Karpas-422 (cell line): Measurements from ENCODE around the gene RNGTT. TPM values are rescaled to one million over a fixed set of nuclear protein-coding genes. Genes with fewer than 3 reads are reported as not detected.

Experiments used
- DNase-seq: peaks from one replicate; pipeline ENCODE4 v3.0.0-alpha.2; 2015
- H2AFZ ChIP-seq: fragments of 200-600 bp; sonication (generic); 2 replicates; pipeline ENCODE4 v1.6.1; 2014; ENCODE audit warnings: antibody characterized with exemption, low read length, mixed read lengths
- H3K27ac ChIP-seq: fragments of 200-600 bp; sonication (generic); 2 replicates; pipeline ENCODE4 v1.5.1; 2014; ENCODE audit warnings: mild to moderate bottlenecking, low read length, moderate library complexity
- H3K27me3 ChIP-seq: fragments of 200-600 bp; sonication (generic); 2 replicates; pipeline ENCODE4 v1.6.1; 2014; ENCODE audit warnings: low read length, mixed read lengths
- H3K36me3 ChIP-seq: fragments of 200-600 bp; sonication (generic); 2 replicates; pipeline ENCODE4 v1.6.1; 2014; ENCODE audit warnings: low read length, mixed read lengths; ENCODE audit not compliant: insufficient read depth
- H3K4me1 ChIP-seq: fragments of 200-600 bp; sonication (generic); 2 replicates; pipeline ENCODE4 v1.6.1; 2014; ENCODE audit warnings: mild to moderate bottlenecking, low read length, mixed read lengths
- H3K4me2 ChIP-seq: fragments of 200-600 bp; sonication (generic); 2 replicates; pipeline ENCODE4 v1.6.1; 2014; ENCODE audit warnings: low read length, low read depth, mild to moderate bottlenecking; ENCODE audit not compliant: poor library complexity, severe bottlenecking
- H3K4me3 ChIP-seq: fragments of 200-600 bp; sonication (generic); 2 replicates; pipeline ENCODE4 v1.5.1; 2014; ENCODE audit warnings: mild to moderate bottlenecking, antibody characterized with exemption, low read length, mixed read lengths
- H3K79me2 ChIP-seq: fragments of 200-600 bp; sonication (generic); 2 replicates; pipeline ENCODE4 v1.6.1; 2014; ENCODE audit warnings: mild to moderate bottlenecking, low read length, mixed read lengths
- H3K9ac ChIP-seq: fragments of 200-600 bp; sonication (generic); 2 replicates; pipeline ENCODE4 v1.6.0; 2014; ENCODE audit warnings: low read length
- H3K9me2 ChIP-seq: fragments of 200-600 bp; sonication (generic), shearing (Covaris generic); replicated peaks from 2 replicates; pipeline ENCODE4 v1.6.0; 2014; ENCODE audit warnings: mild to moderate bottlenecking, low read length, moderate library complexity; ENCODE audit not compliant: insufficient read depth
- H3K9me3 ChIP-seq: fragments of 300-700, 200-600 bp; sonication (generic); 2 replicates; pipeline ENCODE4 v1.6.1; 2014; ENCODE audit warnings: low read length, mixed read lengths
- H4K20me1 ChIP-seq: fragments of 200-600 bp; sonication (generic); 2 replicates; pipeline ENCODE4 v1.6.1; 2014; ENCODE audit warnings: mild to moderate bottlenecking, antibody characterized with exemption, low read length, low read depth; ENCODE audit not compliant: insufficient read depth
- total RNA-seq: library from RNA; depleted of rRNA; stranded (reverse); fragments of >200 nt; shearing (Covaris generic); gene quantifications from 2 replicates; pipeline ENCODE4 v1.2.3, GENCODE V29; 2014; ENCODE audit warnings: low replicate concordance

Gene RNGTT
- total RNA-seq, 1 experiment from 2014 or later: 35.9 TPM

GRCh38 chr6:88661136-88661535 is 302.3 kb downstream of the RNGTT start:
- Histone ChIP-seq H3K79me2 (no peaks in the 10 kb centered on the region; the same call in 1 of the 2 replicates), H3K9me3 (peaks cover 4% of the 10 kb centered on the region; the same call in 1 of the 2 replicates), H3K4me1 (no peaks in the 10 kb centered on the region)

GRCh38 chr6:88655586-88655985 is 307.8 kb downstream of the RNGTT start:
- Histone ChIP-seq H3K79me2 (no peaks in the 10 kb centered on the region; the same call in none of the 2 replicates), H4K20me1 (no peaks in the 10 kb centered on the region), H3K4me1 (no peaks in the 10 kb centered on the region), H3K9ac (no peak overlapping the region), H2AFZ (no peak overlapping the region), H3K27me3 (no peaks in the 10 kb centered on the region), H3K4me2 (no peak overlapping the region), H3K4me3 (no peak overlapping the region), H3K9me2 (no peaks in the 10 kb centered on the region), H3K36me3 (no peaks in the 10 kb centered on the region; the same call in 1 of the 2 replicates), H3K9me3 (peaks cover 4% of the 10 kb centered on the region; the same call in 1 of the 2 replicates), H3K27ac (no peak overlapping the region)
- DNase-seq: no peak

More at GRCh38 chr6:88661136-88661535, 302.3 kb downstream of the RNGTT start:
- DNase-seq: no peak
- H3K4me2 ChIP-seq: no peak overlapping the region
- H3K36me3 ChIP-seq: no peaks in the 10 kb centered on the region; the same call in 1 of the 2 replicates
- no peak overlapping the region for H3K27ac ChIP-seq
- no peaks in the 10 kb centered on the region for H3K27me3 ChIP-seq
- H4K20me1 ChIP-seq: no peaks in the 10 kb centered on the region
- H3K9me2 ChIP-seq: no peaks in the 10 kb centered on the region
- no peak overlapping the region for H2AFZ ChIP-seq
- H3K9ac ChIP-seq: no peak overlapping the region
- H3K4me3 ChIP-seq: no peak overlapping the region

- no peak overlapping the region for H3K4me2 ChIP-seq
- no peak overlapping the region for H3K9ac ChIP-seq
- H3K79me2 ChIP-seq: no peaks in the 10 kb centered on the region; the same call in 1 of the 2 replicates
- no peaks in the 10 kb centered on the region for H3K9me3 ChIP-seq
- H4K20me1 ChIP-seq: no peaks in the 10 kb centered on the region
- H3K27me3 ChIP-seq: no peaks in the 10 kb centered on the region
- no peaks in the 10 kb centered on the region for H3K4me1 ChIP-seq
- no peaks in the 10 kb centered on the region for H3K36me3 ChIP-seq
- no peak overlapping the region for H3K27ac ChIP-seq
- H2AFZ ChIP-seq: no peak overlapping the region
- H3K4me3 ChIP-seq: no peak overlapping the region
- no peaks in the 10 kb centered on the region for H3K9me2 ChIP-seq
- no peak for DNase-seq
Observed at GRCh38 chr6:88653936-88654335, 309.5 kb downstream of the RNGTT start.

DNA sequence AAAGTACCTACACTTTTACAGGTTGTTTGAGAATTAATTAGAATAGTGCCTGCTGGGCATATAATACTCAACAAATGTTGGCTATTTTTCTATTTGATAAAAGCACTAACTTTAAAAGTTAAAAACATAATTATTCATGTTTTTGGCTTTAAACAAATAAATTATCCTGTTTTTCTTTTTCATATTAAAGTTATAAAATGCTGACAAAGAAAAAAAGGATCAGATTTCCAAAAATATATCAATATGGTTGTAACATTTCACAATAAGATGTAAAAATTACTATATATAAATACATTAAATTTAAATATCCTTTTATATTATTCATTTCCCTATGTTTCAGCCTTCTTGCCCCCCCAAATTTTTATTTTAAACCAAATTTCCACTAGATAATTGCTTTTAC is 312.0 kb downstream of the RNGTT start:
- Histone ChIP-seq H3K4me3 (no peak overlapping the region), H3K4me2 (no peak overlapping the region), H3K9ac (no peak overlapping the region), H3K79me2 (no peaks in the 10 kb centered on the region; the same call in 1 of the 2 replicates), H3K27ac (no peak overlapping the region), H3K36me3 (no peaks in the 10 kb centered on the region), H3K9me3 (no peaks in the 10 kb centered on the region), H2AFZ (no peak overlapping the region), H3K4me1 (no peaks in the 10 kb centered on the region), H3K27me3 (no peaks in the 10 kb centered on the region), H4K20me1 (no peaks in the 10 kb centered on the region), H3K9me2 (no peaks in the 10 kb centered on the region)
- no peak for DNase-seq

GRCh38 chr6:88650979-88651378 is 312.4 kb downstream of the RNGTT start:
- Histone ChIP-seq H3K4me2 (no peak overlapping the region), H3K4me3 (no peak overlapping the region), H3K9me3 (no peaks in the 10 kb centered on the region), H3K27me3 (no peaks in the 10 kb centered on the region), H4K20me1 (no peaks in the 10 kb centered on the region), H3K4me1 (no peaks in the 10 kb centered on the region), H3K79me2 (no peaks in the 10 kb centered on the region; the same call in 1 of the 2 replicates), H2AFZ (no peak overlapping the region), H3K9ac (no peak overlapping the region), H3K36me3 (no peaks in the 10 kb centered on the region), H3K27ac (no peak overlapping the region), H3K9me2 (no peaks in the 10 kb centered on the region)
- no peak for DNase-seq

DNA sequence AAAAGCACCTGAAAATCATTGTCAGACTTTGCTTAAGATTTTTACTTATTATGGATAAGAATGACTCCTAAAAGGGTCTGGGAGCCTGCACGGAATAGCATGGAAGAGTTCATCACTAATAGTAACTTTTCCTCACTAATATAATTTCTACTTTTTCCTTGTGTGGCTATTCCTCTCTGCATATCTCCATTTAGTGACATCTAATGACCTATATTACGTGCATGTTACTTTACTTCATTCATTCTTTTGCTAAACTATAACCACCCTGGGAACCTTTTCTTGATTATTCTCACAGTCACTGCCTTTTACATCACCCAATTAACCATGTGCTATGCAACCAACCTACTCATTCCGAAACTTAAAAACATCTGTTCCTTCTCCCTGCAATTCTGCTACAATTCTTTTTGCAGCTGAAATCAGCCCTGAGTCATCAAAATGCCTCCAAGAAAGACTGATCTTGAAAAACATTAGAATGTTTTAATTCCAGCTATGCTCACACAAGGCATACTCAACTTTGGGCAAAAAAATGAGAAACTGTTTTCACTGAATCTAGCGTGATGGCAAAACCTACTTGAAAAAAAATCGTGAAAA is 313.3 kb downstream of the RNGTT start:
- Histone ChIP-seq H3K4me3 (no peak overlapping the region), H3K9me3 (no peaks in the 10 kb centered on the region), H3K27ac (no peak overlapping the region), H3K9ac (no peak overlapping the region), H3K27me3 (no peaks in the 10 kb centered on the region), H3K36me3 (no peaks in the 10 kb centered on the region), H3K9me2 (no peaks in the 10 kb centered on the region), H4K20me1 (no peaks in the 10 kb centered on the region), H2AFZ (no peak overlapping the region), H3K79me2 (no peaks in the 10 kb centered on the region; the same call in 1 of the 2 replicates), H3K4me1 (no peaks in the 10 kb centered on the region), H3K4me2 (no peak overlapping the region)
- no peak for DNase-seq

GRCh38 chr6:88641178-88641903 is 322.1 kb downstream of the RNGTT start:
- Histone ChIP-seq H2AFZ (no peak overlapping the region), H3K4me3 (no peak overlapping the region)
- DNase-seq: no peak

DNA sequence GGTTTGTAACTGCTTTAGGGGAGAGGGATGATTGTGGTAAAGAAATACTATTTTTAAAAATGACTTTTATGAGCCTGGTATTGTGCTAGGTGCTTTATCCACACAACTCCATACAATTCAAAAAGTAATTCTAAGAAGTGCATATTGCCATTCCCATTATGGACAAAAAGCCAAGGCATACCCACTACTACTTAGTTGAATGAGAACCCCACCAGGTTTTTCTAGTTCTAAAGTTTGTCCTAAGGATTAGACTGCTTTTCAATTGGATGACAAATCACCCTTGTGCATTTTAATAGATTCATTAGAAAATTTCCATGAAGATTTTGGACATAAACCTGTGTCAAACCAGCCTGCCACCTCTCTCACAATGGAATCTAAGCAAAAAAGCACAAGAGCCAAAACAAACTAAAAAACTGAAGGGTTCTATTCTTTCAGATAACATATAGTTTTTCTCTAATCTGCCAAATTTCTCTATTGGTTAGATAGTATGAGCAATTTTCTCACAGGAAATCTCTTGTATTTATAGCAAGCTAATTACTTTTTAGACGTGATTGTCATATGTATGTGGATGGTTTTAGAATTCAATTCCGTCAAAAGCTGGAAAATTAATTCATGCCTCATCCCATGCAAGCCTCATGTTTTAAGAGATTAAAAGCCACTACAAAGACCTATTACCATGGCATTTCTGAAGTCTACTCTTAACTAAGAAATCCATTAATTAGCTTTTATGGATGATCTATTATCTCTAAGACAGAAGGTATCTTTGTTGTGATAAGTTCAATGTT is 325.5 kb downstream of the RNGTT start:
- Histone ChIP-seq H2AFZ (no peak overlapping the region), H3K27ac (no peak overlapping the region), H3K27me3 (no peaks in the 10 kb centered on the region), H3K36me3 (no peaks in the 10 kb centered on the region), H3K4me1 (peaks cover 45% of the 10 kb centered on the region), H4K20me1 (peaks cover 2% of the 10 kb centered on the region; the same call in 1 of the 2 replicates), H3K4me2 (peak overlapping the region; percentile 55), H3K9me3 (no peaks in the 10 kb centered on the region), H3K4me3 (no peak overlapping the region), H3K79me2 (no peaks in the 10 kb centered on the region), H3K9ac (no peak overlapping the region), H3K9me2 (no peaks in the 10 kb centered on the region)
- no peak for DNase-seq

More at GRCh38 chr6:88641178-88641903, 322.1 kb downstream of the RNGTT start:
- H3K4me1 ChIP-seq: peaks cover 45% of the 10 kb centered on the region
- no peaks in the 10 kb centered on the region for H3K9me2 ChIP-seq
- H3K4me2 ChIP-seq: peak overlapping the region; percentile 19
- no peaks in the 10 kb centered on the region for H3K27me3 ChIP-seq
- no peaks in the 10 kb centered on the region for H3K9me3 ChIP-seq
- no peak overlapping the region for H3K9ac ChIP-seq
- peak overlapping the region; percentile 19; the same call in 1 of the 2 replicates for H3K27ac ChIP-seq
- no peaks in the 10 kb centered on the region for H3K36me3 ChIP-seq
- H4K20me1 ChIP-seq: peaks cover 5% of the 10 kb centered on the region; the same call in 1 of the 2 replicates
- H3K79me2 ChIP-seq: no peaks in the 10 kb centered on the region
